ENCODE results near the gene CADM4.
"Not testable (repeated sequence)": the region's sequence is repeated elsewhere in the genome, so short reads cannot be mapped to it uniquely, and the experiment has no call there.

CADM4 gene

GRCh38 chr19:43651758-43652545 lies 12.3 kb upstream of the CADM4 start:
- Mint-ChIP-seq H3K4me1 (ENCODE audit: low read depth) (peaks cover 6% of the 10 kb centered on the region), H3K36me3 (ENCODE audit: low read depth) (peaks cover 99% of the 10 kb centered on the region), H3K4me3 (no peak overlapping the region), H3K27me3 (no peaks in the 10 kb centered on the region), H3K9me3 (no peaks in the 10 kb centered on the region), H3K27ac (peak overlapping the region; percentile 68)
- intact Hi-C loops (cut with micrococcal nuclease) = no loop called here

GRCh38 chr19:43650276-43650675 lies 10.6 kb upstream of the CADM4 start:
- H3K9me3 Mint-ChIP-seq = not testable (repeated sequence)

GRCh38 chr19:43649514-43649913 lies 9.9 kb upstream of the CADM4 start:
- Mint-ChIP-seq H3K4me3 (no peak overlapping the region), H3K36me3 (ENCODE audit: low read depth) (peaks cover 88% of the 10 kb centered on the region), H3K9me3 (no peaks in the 10 kb centered on the region), H3K4me1 (ENCODE audit: low read depth) (peaks cover 6% of the 10 kb centered on the region), H3K27me3 (no peaks in the 10 kb centered on the region), H3K27ac (no peak overlapping the region)
- intact Hi-C loops (cut with micrococcal nuclease) = loop anchor here (10.0 kb wide), 1 partner anchor 95 kb away; no protein-coding TSS in a partner anchor

More at GRCh38 chr19:43650276-43650675, 10.6 kb upstream of the CADM4 start:
- H3K27ac Mint-ChIP-seq; intact Hi-C loops (cut with micrococcal nuclease); H3K4me1 Mint-ChIP-seq (ENCODE audit: low read depth); H3K4me3 Mint-ChIP-seq; H3K27me3 Mint-ChIP-seq: not testable (repeated sequence)
- peaks cover 95% of the 10 kb centered on the region for H3K36me3 Mint-ChIP-seq (ENCODE audit: low read depth)

- peaks cover 79% of the 10 kb centered on the region for H3K36me3 Mint-ChIP-seq (ENCODE audit: low read depth)
- intact Hi-C loops (cut with micrococcal nuclease) = loop anchor here (10.0 kb wide), 1 partner anchor 94 kb away; no protein-coding TSS in a partner anchor
- H3K9me3 Mint-ChIP-seq = no peaks in the 10 kb centered on the region
- no peaks in the 10 kb centered on the region for H3K27me3 Mint-ChIP-seq
- H3K4me3 Mint-ChIP-seq = no peak overlapping the region
- no peak overlapping the region for H3K27ac Mint-ChIP-seq
- H3K4me1 Mint-ChIP-seq (ENCODE audit: low read depth) = peaks cover 6% of the 10 kb centered on the region
Measured at GRCh38 chr19:43648633-43649032, 9.0 kb upstream of the CADM4 start.

GRCh38 chr19:43644181-43644580 lies 4.5 kb upstream of the CADM4 start:
- H3K9me3 Mint-ChIP-seq = no peaks in the 10 kb centered on the region
- no peak overlapping the region for H3K4me3 Mint-ChIP-seq
- H3K27me3 Mint-ChIP-seq = peaks cover 22% of the 10 kb centered on the region
- no peak overlapping the region for H3K27ac Mint-ChIP-seq
- peaks cover 42% of the 10 kb centered on the region for H3K36me3 Mint-ChIP-seq (ENCODE audit: low read depth)
- peaks cover 12% of the 10 kb centered on the region for H3K4me1 Mint-ChIP-seq (ENCODE audit: low read depth)
- intact Hi-C loops (cut with micrococcal nuclease) = loop anchor here (10.0 kb wide), 1 partner anchor 89 kb away; no protein-coding TSS in a partner anchor

GRCh38 chr19:43643326-43643725 lies 3.7 kb upstream of the CADM4 start:
- intact Hi-C loops (cut with micrococcal nuclease) = loop anchor here (10.0 kb wide), 1 partner anchor 89 kb away; no protein-coding TSS in a partner anchor
- Mint-ChIP-seq H3K4me3 (no peak overlapping the region), H3K9me3 (no peaks in the 10 kb centered on the region), H3K27ac (no peak overlapping the region), H3K4me1 (ENCODE audit: low read depth) (peaks cover 19% of the 10 kb centered on the region), H3K36me3 (ENCODE audit: low read depth) (peaks cover 34% of the 10 kb centered on the region), H3K27me3 (peaks cover 31% of the 10 kb centered on the region)

- Mint-ChIP-seq H3K36me3 (ENCODE audit: low read depth) (peaks cover 26% of the 10 kb centered on the region), H3K27ac (no peak overlapping the region), H3K4me3 (no peak overlapping the region), H3K4me1 (ENCODE audit: low read depth) (peaks cover 19% of the 10 kb centered on the region), H3K27me3 (peaks cover 37% of the 10 kb centered on the region), H3K9me3 (no peaks in the 10 kb centered on the region)
- intact Hi-C loops (cut with micrococcal nuclease) = loop anchor here (10.0 kb wide), 1 partner anchor 88 kb away; no protein-coding TSS in a partner anchor
Measured at GRCh38 chr19:43642531-43642930, 2.9 kb upstream of the CADM4 start.

- Mint-ChIP-seq H3K4me3 (no peak overlapping the region), H3K27ac (no peak overlapping the region), H3K9me3 (no peaks in the 10 kb centered on the region), H3K4me1 (ENCODE audit: low read depth) (peaks cover 19% of the 10 kb centered on the region), H3K27me3 (peaks cover 45% of the 10 kb centered on the region), H3K36me3 (ENCODE audit: low read depth) (peaks cover 14% of the 10 kb centered on the region)
- intact Hi-C loops (cut with micrococcal nuclease) = loop anchor here (10.0 kb wide), 1 partner anchor 87 kb away; no protein-coding TSS in a partner anchor
Measured at GRCh38 chr19:43641333-43641732, 1.7 kb upstream of the CADM4 start.

GRCh38 chr19:43640424-43640757 lies 741 bp upstream of the CADM4 start:
- no peaks in the 10 kb centered on the region for H3K9me3 Mint-ChIP-seq
- H3K4me1 Mint-ChIP-seq (ENCODE audit: low read depth) = peaks cover 20% of the 10 kb centered on the region
- peak overlapping the region; percentile 66 for H3K4me3 Mint-ChIP-seq
- intact Hi-C loops (cut with micrococcal nuclease) = loop anchor here (10.0 kb wide), 1 partner anchor 86 kb away; no protein-coding TSS in a partner anchor
- peaks cover 54% of the 10 kb centered on the region for H3K27me3 Mint-ChIP-seq
- peaks cover 7% of the 10 kb centered on the region for H3K36me3 Mint-ChIP-seq (ENCODE audit: low read depth)
- H3K27ac Mint-ChIP-seq = no peak overlapping the region

GRCh38 chr19:43638995-43639518 lies 593 bp downstream of the CADM4 start:
- Mint-ChIP-seq H3K9me3 (no peaks in the 10 kb centered on the region), H3K27ac (peak overlapping the region; percentile 51), H3K27me3 (peaks cover 65% of the 10 kb centered on the region), H3K4me1 (ENCODE audit: low read depth) (peaks cover 25% of the 10 kb centered on the region), H3K4me3 (peak overlapping the region; percentile 76), H3K36me3 (ENCODE audit: low read depth) (peaks cover 7% of the 10 kb centered on the region)
- intact Hi-C loops (cut with micrococcal nuclease) = no loop called here

GRCh38 chr19:43638214-43638994 lies 1.2 kb downstream of the CADM4 start:
- no peaks in the 10 kb centered on the region for H3K9me3 Mint-ChIP-seq
- peaks cover 69% of the 10 kb centered on the region for H3K27me3 Mint-ChIP-seq
- H3K36me3 Mint-ChIP-seq (ENCODE audit: low read depth) = peaks cover 7% of the 10 kb centered on the region
- peak overlapping the region; percentile 76 for H3K4me3 Mint-ChIP-seq
- H3K27ac Mint-ChIP-seq = peak overlapping the region; percentile 51
- peaks cover 25% of the 10 kb centered on the region for H3K4me1 Mint-ChIP-seq (ENCODE audit: low read depth)
- intact Hi-C loops (cut with micrococcal nuclease) = no loop called here

- Mint-ChIP-seq H3K4me1 (ENCODE audit: low read depth) (peaks cover 25% of the 10 kb centered on the region), H3K4me3 (no peak overlapping the region), H3K36me3 (ENCODE audit: low read depth) (peaks cover 2% of the 10 kb centered on the region), H3K27ac (no peak overlapping the region), H3K9me3 (no peaks in the 10 kb centered on the region), H3K27me3 (peaks cover 74% of the 10 kb centered on the region)
- intact Hi-C loops (cut with micrococcal nuclease) = no loop called here
Measured at GRCh38 chr19:43636121-43636683, 3.4 kb downstream of the CADM4 start.

- H3K27me3 Mint-ChIP-seq = peaks cover 69% of the 10 kb centered on the region
- intact Hi-C loops (cut with micrococcal nuclease); H3K9me3 Mint-ChIP-seq; H3K36me3 Mint-ChIP-seq (ENCODE audit: low read depth); H3K4me3 Mint-ChIP-seq: not testable (repeated sequence)
- peak overlapping the region; percentile 8 for H3K27ac Mint-ChIP-seq
- H3K4me1 Mint-ChIP-seq (ENCODE audit: low read depth) = peaks cover 23% of the 10 kb centered on the region
Measured at GRCh38 chr19:43635561-43635940, 4.1 kb downstream of the CADM4 start.

Measured in dendritic cell treated with granulocyte-macrophage colony-stimulating factor and Interleukin-4, amounts not matched to agents 40 ng/mL and 50 ng/mL, for 4 days (primary cell).